GM12878 (cell line): ENCODE measurements around the gene ZFP62. TPM values are rescaled to one million over a fixed set of nuclear protein-coding genes. Genes with fewer than 3 reads are reported as not detected.

Experiments used
- ASH2L ChIP-seq: fragments of 300-600, 200-600 bp; sonication (generic); IDR thresholded peaks from 2 replicates; pipeline ENCODE4 v1.6.1; 2017; ENCODE audit warnings: low read depth, mild to moderate bottlenecking, borderline replicate concordance
- BCLAF1 ChIP-seq: fragments of 450-650 bp; IDR thresholded peaks from 2 replicates; pipeline ENCODE4 v1.6.1; 2017; ENCODE audit warnings: antibody characterized with exemption, mild to moderate bottlenecking, moderate library complexity
- CBX5 ChIP-seq: sonication (generic); IDR thresholded peaks from 2 replicates; pipeline ENCODE4 v1.6.1; 2016; ENCODE audit warnings: low read depth, moderate library complexity, mild to moderate bottlenecking, inconsistent platforms
- CREM ChIP-seq: IDR thresholded peaks from 2 replicates; pipeline ENCODE4 v1.6.1; 2014; ENCODE audit warnings: antibody characterized with exemption, low read depth
- EZH2 ChIP-seq: IDR thresholded peaks from 2 replicates; pipeline ENCODE4 v1.6.1; 2012; ENCODE audit warnings: low read depth, mild to moderate bottlenecking, control low read depth, inconsistent platforms, low read length, borderline replicate concordance; ENCODE audit not compliant: control insufficient read depth
- FOXM1 ChIP-seq: IDR thresholded peaks from 2 replicates; pipeline ENCODE4 v1.6.1; 2012; ENCODE audit warnings: low read depth, mild to moderate bottlenecking, inconsistent platforms, low read length, moderate library complexity
- GATAD2B ChIP-seq: fragments of 450-650 bp; conservative IDR thresholded peaks from 2 replicates; pipeline ENCODE4 v1.6.1; 2017; ENCODE audit warnings: low read depth, mild to moderate bottlenecking, moderate library complexity
- NBN ChIP-seq: fragments of 450-650 bp; IDR thresholded peaks from 2 replicates; pipeline ENCODE4 v1.6.1; 2016
- POLR2AphosphoS2 ChIP-seq: IDR thresholded peaks from 2 replicates; pipeline ENCODE4 v1.6.1; 2011; ENCODE audit warnings: low read depth, mild to moderate bottlenecking, low read length, improper control_type of control experiment, moderate library complexity
- POU2F2 ChIP-seq: IDR thresholded peaks from 3 replicates; pipeline ENCODE4 v1.6.1; 2011; ENCODE audit warnings: low read depth, mild to moderate bottlenecking, low read length, borderline replicate concordance
- RCOR1 ChIP-seq: conservative IDR thresholded peaks from 2 replicates; pipeline ENCODE4 v1.6.1; 2012; ENCODE audit warnings: low read depth, low read length, improper control_type of control experiment
- RELA ChIP-seq: fragments of 450-650 bp; IDR thresholded peaks from 2 replicates; pipeline ENCODE4 v1.8.0; 2014; ENCODE audit warnings: borderline replicate concordance; ENCODE audit not compliant: partially characterized antibody
- SP1 ChIP-seq: IDR thresholded peaks from one replicate; pipeline ENCODE4 v1.6.1; 2011; ENCODE audit warnings: low read depth, low read length
- SPI1 ChIP-seq: IDR thresholded peaks from 2 replicates; pipeline ENCODE4 v1.6.1; 2011; ENCODE audit warnings: low read depth, mild to moderate bottlenecking, low read length, moderate library complexity, borderline replicate concordance; ENCODE audit not compliant: insufficient read depth
- polyA plus RNA-seq, 11 experiments: library from polyadenylated mRNA; depleted of rRNA in 4 of 11; unstranded in 6 of 11; stranded (reverse) in 5 of 11; fragments of >200 nt; fragmentation: Nextera tagmentation in 4 of 11; fragmentation: Illumina TruSeq in 1 of 11; extraction: Ambion mirVana in 4 of 11; extraction: Trizol in 1 of 11; gene quantifications; 1 replicate in 1 of 11; 2 replicates in 10 of 11; pipeline versions ENCODE4 v1.2.1 to v1.2.3, GENCODE V29; 2011 to 2016; ENCODE audit warnings: inconsistent platforms in 2 of 11, missing spikeins in 2 of 11, low read depth in 1 of 11
- total RNA-seq, 4 experiments: library from RNA; depleted of rRNA in 3 of 4; stranded (reverse); fragments of >200 nt in 3 of 4; fragmentation: Illumina TruSeq in 1 of 4; extraction: Trizol in 1 of 4; gene quantifications; 2 replicates each; pipeline versions ENCODE4 v1.2.1 to v1.2.3, GENCODE V29; 2013 to 2021
- TF ChIP-seq, protein P1 (sequence below): fragments of 150-350 bp; IDR thresholded peaks from 2 replicates; pipeline ENCODE4 v1.6.1; 2014; ENCODE audit warnings: mild to moderate bottlenecking, low read depth, low read length
- TF ChIP-seq, protein P2 (sequence below): fragments of 450-650 bp; IDR thresholded peaks from 2 replicates; pipeline ENCODE4 v1.6.1; 2017; ENCODE audit warnings: low read depth, mild to moderate bottlenecking, moderate library complexity
- TF ChIP-seq, protein P3 (sequence below): fragments of 450-650 bp; IDR thresholded peaks from 2 replicates; pipeline ENCODE4 v1.6.1; 2017; ENCODE audit warnings: mild to moderate bottlenecking, low read depth, inconsistent platforms; ENCODE audit not compliant: poor library complexity, severe bottlenecking
- TF ChIP-seq, protein P4 (sequence below): IDR thresholded peaks from 2 replicates; pipeline ENCODE4 v1.6.1; 2011; ENCODE audit warnings: borderline replicate concordance, low read depth, mild to moderate bottlenecking, moderate library complexity, mixed read lengths, low read length; ENCODE audit not compliant: insufficient read depth; ENCODE audit errors: extremely low read length

Gene ZFP62
- total and polyA plus RNA-seq, 10 of the 15 experiments (the other 5 are each of a cell fraction or from before 2014, with no cell fraction given): 9.2 to 39.7 (median 21.1) TPM

GRCh38 chr5:180860887-180861822 is at the start of gene ZFP62 (continued):
- TF ChIP-seq RELA (no peak), SPI1 (0 out of 2 replicates have a peak, but pooled peaks have one; percentile 7), GATAD2B (peak; percentile 49; the same call in 1 of the 2 replicates), RCOR1 (no peak), NBN (no peak; the same call in 1 of the 2 replicates), SP1 (no peak), CBX5 (no peak), FOXM1 (no peak), CREM (0 out of 2 replicates have a peak, but pooled peaks have one; percentile 2), POU2F2 (no peak), BCLAF1 (no peak), POLR2AphosphoS2 (no peak), EZH2 (no peak), ASH2L (0 out of 2 replicates have a peak, but pooled peaks have one; percentile 41)
- TF ChIP-seq, protein P1, sequence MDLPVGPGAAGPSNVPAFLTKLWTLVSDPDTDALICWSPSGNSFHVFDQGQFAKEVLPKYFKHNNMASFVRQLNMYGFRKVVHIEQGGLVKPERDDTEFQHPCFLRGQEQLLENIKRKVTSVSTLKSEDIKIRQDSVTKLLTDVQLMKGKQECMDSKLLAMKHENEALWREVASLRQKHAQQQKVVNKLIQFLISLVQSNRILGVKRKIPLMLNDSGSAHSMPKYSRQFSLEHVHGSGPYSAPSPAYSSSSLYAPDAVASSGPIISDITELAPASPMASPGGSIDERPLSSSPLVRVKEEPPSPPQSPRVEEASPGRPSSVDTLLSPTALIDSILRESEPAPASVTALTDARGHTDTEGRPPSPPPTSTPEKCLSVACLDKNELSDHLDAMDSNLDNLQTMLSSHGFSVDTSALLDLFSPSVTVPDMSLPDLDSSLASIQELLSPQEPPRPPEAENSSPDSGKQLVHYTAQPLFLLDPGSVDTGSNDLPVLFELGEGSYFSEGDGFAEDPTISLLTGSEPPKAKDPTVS: no peak
- TF ChIP-seq, protein P2, sequence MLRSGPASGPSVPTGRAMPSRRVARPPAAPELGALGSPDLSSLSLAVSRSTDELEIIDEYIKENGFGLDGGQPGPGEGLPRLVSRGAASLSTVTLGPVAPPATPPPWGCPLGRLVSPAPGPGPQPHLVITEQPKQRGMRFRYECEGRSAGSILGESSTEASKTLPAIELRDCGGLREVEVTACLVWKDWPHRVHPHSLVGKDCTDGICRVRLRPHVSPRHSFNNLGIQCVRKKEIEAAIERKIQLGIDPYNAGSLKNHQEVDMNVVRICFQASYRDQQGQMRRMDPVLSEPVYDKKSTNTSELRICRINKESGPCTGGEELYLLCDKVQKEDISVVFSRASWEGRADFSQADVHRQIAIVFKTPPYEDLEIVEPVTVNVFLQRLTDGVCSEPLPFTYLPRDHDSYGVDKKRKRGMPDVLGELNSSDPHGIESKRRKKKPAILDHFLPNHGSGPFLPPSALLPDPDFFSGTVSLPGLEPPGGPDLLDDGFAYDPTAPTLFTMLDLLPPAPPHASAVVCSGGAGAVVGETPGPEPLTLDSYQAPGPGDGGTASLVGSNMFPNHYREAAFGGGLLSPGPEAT: 0 out of 2 replicates have a peak, but pooled peaks have one; percentile 6
- TF ChIP-seq, protein P3, sequence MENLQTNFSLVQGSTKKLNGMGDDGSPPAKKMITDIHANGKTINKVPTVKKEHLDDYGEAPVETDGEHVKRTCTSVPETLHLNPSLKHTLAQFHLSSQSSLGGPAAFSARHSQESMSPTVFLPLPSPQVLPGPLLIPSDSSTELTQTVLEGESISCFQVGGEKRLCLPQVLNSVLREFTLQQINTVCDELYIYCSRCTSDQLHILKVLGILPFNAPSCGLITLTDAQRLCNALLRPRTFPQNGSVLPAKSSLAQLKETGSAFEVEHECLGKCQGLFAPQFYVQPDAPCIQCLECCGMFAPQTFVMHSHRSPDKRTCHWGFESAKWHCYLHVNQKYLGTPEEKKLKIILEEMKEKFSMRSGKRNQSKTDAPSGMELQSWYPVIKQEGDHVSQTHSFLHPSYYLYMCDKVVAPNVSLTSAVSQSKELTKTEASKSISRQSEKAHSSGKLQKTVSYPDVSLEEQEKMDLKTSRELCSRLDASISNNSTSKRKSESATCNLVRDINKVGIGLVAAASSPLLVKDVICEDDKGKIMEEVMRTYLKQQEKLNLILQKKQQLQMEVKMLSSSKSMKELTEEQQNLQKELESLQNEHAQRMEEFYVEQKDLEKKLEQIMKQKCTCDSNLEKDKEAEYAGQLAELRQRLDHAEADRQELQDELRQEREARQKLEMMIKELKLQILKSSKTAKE: no peak
- TF ChIP-seq, protein P4, sequence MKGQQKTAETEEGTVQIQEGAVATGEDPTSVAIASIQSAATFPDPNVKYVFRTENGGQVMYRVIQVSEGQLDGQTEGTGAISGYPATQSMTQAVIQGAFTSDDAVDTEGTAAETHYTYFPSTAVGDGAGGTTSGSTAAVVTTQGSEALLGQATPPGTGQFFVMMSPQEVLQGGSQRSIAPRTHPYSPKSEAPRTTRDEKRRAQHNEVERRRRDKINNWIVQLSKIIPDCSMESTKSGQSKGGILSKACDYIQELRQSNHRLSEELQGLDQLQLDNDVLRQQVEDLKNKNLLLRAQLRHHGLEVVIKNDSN: peak; percentile 40
